NT2/D1 (cell line): ENCODE data around the gene CNGA3.

ENCODE experiments used
- SUZ12 ChIP-seq: IDR thresholded peaks from 2 replicates; pipeline ENCODE4 v1.6.1; 2011; ENCODE audit not compliant: insufficient read length, insufficient read depth; ENCODE audit errors: extremely low read depth
- YY1 ChIP-seq: IDR thresholded peaks from 2 replicates; pipeline ENCODE4 v1.6.1; 2011; ENCODE audit not compliant: insufficient read length, insufficient read depth
- ZNF274 ChIP-seq: IDR thresholded peaks from 2 replicates; pipeline ENCODE4 v1.6.1; 2011; ENCODE audit warnings: mild to moderate bottlenecking, low read depth, low read length

DNA sequence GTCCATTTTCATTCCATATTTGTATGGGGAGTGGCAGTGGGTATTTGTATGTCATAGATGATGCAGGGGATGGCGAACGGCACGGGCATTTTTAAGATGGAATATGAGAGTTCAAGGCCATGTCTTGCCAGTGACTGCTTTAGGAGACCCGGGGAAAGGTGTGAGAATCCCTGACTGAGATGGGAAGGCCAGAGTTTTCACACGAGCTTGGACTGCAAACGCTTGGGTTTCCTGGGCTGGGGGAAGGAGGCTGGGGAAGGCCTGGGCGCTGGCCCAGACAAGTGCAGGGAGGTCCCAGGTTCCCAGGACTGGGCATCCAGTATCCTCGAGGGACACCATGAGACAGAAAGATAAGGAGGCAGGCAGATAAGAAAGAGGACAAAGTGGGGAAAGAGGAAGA lies 35.2 kb downstream of the CNGA3 start:
- no peak for TF ChIP-seq ZNF274
- TF ChIP-seq SUZ12 = no peak
- no peak for TF ChIP-seq YY1
